ENCODE results near the gene SEC24B. TPM values are rescaled to one million over a fixed set of nuclear protein-coding genes. Genes with fewer than 3 reads are reported as not detected.

The SEC24B gene
- total RNA-seq, 1 experiment from 2014 or later: 35.0 TPM

DNA sequence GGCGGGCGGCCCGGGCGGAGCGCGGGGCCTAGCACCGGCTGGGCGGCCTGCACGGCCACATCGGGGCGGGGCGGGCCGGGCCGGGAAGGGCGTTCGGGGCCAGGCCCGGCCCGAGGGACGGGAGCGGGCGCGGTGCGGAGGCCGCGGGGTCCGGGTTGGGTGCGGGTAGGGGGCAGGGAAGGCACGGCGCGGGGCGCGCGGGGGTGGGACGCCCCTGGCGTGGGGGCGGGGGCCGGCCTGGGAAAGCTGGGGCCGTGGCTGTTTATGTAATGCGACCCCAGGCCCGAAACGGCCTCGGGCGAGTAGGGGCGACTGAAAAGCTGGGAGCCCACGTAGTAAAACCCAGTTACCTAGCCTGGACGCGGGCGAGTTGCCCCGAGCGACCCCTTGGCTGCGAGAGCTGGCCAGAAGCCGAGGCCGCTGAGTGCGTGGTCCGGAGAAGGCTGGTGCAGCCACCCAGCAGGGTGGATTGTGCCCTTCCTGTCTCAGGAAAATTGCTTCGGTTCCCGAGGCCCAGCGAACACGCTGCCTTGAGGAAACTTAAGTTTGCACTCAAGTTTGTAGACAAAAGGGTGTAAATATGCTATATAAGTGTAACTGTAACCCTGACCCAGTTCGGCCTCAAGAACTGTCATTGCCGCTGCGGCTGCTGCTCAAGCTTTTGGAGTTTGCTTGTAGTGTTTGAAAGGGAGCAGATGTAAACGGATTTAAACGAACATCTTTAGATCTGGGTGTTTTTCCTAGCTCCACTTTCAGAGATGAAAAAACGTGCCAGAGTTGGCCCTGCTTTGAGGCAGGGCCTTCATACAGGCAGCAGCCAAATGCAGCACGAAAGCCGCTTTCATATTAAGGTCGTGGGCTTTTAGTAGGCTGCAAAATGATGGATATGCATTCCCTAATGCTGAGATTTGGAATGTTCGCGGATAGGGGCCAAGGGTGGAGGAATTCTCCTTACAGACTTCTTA is 674 bp downstream of the SEC24B start:
- Mint-ChIP-seq H3K27ac (ENCODE audit: low read depth, unreplicated experiment) (peak overlapping the region; percentile 36), H3K4me1 (ENCODE audit: insufficient read depth, unreplicated experiment) (peaks cover 37% of the 10 kb centered on the region), H3K36me3 (ENCODE audit: insufficient read depth, unreplicated experiment) (peaks cover 17% of the 10 kb centered on the region), H3K27me3 (ENCODE audit: insufficient read depth, unreplicated experiment) (no peaks in the 10 kb centered on the region), H3K4me3 (ENCODE audit: unreplicated experiment) (peak overlapping the region; percentile 81), H3K9me3 (ENCODE audit: unreplicated experiment) (no peaks in the 10 kb centered on the region)
- DNase-seq (ENCODE audit: unreplicated experiment): peak; percentile 40
- TF ChIP-seq, protein P1, sequence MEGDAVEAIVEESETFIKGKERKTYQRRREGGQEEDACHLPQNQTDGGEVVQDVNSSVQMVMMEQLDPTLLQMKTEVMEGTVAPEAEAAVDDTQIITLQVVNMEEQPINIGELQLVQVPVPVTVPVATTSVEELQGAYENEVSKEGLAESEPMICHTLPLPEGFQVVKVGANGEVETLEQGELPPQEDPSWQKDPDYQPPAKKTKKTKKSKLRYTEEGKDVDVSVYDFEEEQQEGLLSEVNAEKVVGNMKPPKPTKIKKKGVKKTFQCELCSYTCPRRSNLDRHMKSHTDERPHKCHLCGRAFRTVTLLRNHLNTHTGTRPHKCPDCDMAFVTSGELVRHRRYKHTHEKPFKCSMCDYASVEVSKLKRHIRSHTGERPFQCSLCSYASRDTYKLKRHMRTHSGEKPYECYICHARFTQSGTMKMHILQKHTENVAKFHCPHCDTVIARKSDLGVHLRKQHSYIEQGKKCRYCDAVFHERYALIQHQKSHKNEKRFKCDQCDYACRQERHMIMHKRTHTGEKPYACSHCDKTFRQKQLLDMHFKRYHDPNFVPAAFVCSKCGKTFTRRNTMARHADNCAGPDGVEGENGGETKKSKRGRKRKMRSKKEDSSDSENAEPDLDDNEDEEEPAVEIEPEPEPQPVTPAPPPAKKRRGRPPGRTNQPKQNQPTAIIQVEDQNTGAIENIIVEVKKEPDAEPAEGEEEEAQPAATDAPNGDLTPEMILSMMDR (IDR thresholded peaks at IDR 0.05; ENCODE audit: unreplicated experiment): no peak
- ChIA-PET CTCF (interaction anchor here (0.6 to 3.2 kb wide), 20 partner anchors 8 to 1831 kb away, joined by 3 to 16 read pairs (median 4); partner anchors contain the start of gene GAR1), POLR2A (interaction anchor here (0.6 to 3.7 kb wide), 26 partner anchors 7 to 814 kb away, joined by 3 to 31 read pairs (median 5); partner anchors contain the start of genes CASP6, MCUB, PLA2G12A and RPL34)
- intact Hi-C loops (cut with micrococcal nuclease): loop anchor here (10.0 kb wide), 1 partner anchor 61 kb away; no protein-coding TSS in a partner anchor
- BruUV-seq (replicated peaks): no TSS peak

DNA sequence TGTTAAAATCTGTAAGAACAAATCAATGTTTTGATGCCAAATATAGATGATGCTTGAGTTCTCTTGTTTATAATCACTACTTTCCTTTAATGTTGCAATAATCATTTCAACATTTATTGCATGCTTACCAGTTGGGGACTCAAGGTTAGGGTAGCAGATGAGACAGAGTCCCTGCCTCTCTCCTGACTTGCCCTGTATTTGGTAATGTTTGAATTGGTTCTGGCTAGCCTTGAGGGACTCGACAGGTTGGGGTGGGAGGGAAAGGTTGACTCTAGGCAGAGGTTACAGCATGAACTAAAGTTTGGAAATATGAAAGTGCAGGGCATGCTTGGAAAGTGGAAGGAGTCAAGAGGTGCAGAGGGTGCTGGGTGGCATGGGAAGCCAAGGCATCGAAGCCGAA is 2.0 kb downstream of the SEC24B start:
- no TSS peak for BruUV-seq (replicated peaks)

DNA sequence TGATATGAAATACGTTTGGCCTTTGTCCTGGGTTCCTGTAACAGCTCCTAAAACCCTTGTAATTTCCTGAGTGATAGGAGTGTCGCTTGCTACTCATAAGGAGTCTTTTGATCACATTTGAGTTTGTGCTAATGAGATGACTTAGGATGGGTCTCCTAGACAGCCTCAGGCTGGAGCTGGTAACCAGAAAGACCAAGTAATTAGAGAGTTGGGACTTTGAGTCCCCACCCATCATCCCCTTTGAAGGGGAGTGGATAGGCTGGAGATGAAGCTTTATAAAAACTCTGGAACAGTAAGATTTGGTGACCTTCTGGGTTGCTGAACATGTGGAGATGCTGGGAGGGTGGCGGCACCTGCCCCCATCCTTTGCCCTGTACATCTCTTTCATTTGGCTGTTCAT is 2.9 kb downstream of the SEC24B start:
- ChIA-PET CTCF (interaction anchor here (0.5 to 0.7 kb wide), 3 partner anchors 46 to 1080 kb away, joined by 3 to 5 read pairs (median 4); no protein-coding TSS in a partner anchor), POLR2A (interaction anchor here (0.7 to 0.9 kb wide), 2 partner anchors 290 to 379 kb away, joined by 3 to 4 read pairs; partner anchors contain the start of gene GAR1)
- intact Hi-C loops (cut with micrococcal nuclease): loop anchor here (10.0 kb wide), 1 partner anchor 58 kb away; no protein-coding TSS in a partner anchor
- peaks cover 53% of the 10 kb centered on the region for H3K4me1 Mint-ChIP-seq (ENCODE audit: insufficient read depth, unreplicated experiment)
- BruUV-seq (replicated peaks): no TSS peak
- no peak for DNase-seq (ENCODE audit: unreplicated experiment)
- H3K36me3 Mint-ChIP-seq (ENCODE audit: insufficient read depth, unreplicated experiment): no peaks in the 10 kb centered on the region
- no peak overlapping the region for H3K4me3 Mint-ChIP-seq (ENCODE audit: unreplicated experiment)
- no peaks in the 10 kb centered on the region for H3K27me3 Mint-ChIP-seq (ENCODE audit: insufficient read depth, unreplicated experiment)
- TF ChIP-seq, protein P1 (IDR thresholded peaks at IDR 0.05; ENCODE audit: unreplicated experiment): no peak
- no peaks in the 10 kb centered on the region for H3K9me3 Mint-ChIP-seq (ENCODE audit: unreplicated experiment)
- H3K27ac Mint-ChIP-seq (ENCODE audit: low read depth, unreplicated experiment): peak overlapping the region; percentile 36

More for the DNA sequence above, 2.0 kb downstream of the SEC24B start:
- TF ChIP-seq, protein P1 (IDR thresholded peaks at IDR 0.05; ENCODE audit: unreplicated experiment): no peak
- Mint-ChIP-seq H3K4me1 (ENCODE audit: insufficient read depth, unreplicated experiment) (peaks cover 45% of the 10 kb centered on the region), H3K9me3 (ENCODE audit: unreplicated experiment) (no peaks in the 10 kb centered on the region), H3K36me3 (ENCODE audit: insufficient read depth, unreplicated experiment) (peaks cover 3% of the 10 kb centered on the region), H3K27ac (ENCODE audit: low read depth, unreplicated experiment) (peak overlapping the region; percentile 36), H3K27me3 (ENCODE audit: insufficient read depth, unreplicated experiment) (no peaks in the 10 kb centered on the region), H3K4me3 (ENCODE audit: unreplicated experiment) (peak overlapping the region; percentile 81)
- intact Hi-C loops (cut with micrococcal nuclease): loop anchor here (10.0 kb wide), 1 partner anchor 59 kb away; no protein-coding TSS in a partner anchor
- ChIA-PET POLR2A (interaction anchor here (0.6 to 3.7 kb wide), 4 partner anchors 8 to 36 kb away, joined by 3 to 25 read pairs (median 14); no protein-coding TSS in a partner anchor), CTCF (interaction anchor here (0.6 kb wide), 1 partner anchor 63 kb away, joined by 3 read pairs; no protein-coding TSS in a partner anchor)
- peak; percentile 19 for DNase-seq (ENCODE audit: unreplicated experiment)

DNA sequence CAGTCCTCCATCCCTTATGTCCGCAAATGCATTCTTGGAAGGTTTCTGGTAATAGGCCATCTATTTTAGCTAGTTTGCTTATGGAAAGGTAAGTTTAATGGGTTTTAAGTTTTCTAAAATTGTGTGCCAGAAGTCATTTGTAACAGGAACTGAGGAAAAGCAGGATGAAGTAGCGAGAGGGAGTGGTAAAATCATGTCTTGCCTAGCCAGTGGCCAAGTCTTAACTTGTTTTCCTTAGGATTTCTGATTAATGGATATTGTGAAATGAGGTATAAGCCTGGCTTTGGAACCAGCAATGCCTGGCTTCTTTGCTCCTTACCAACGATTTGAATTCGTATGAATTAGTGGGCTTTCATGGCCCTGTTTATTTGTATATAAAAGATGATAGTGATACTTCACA is 7.3 kb downstream of the SEC24B start:
- BruUV-seq (replicated peaks): no TSS peak
- peaks cover 2% of the 10 kb centered on the region for H3K9me3 Mint-ChIP-seq (ENCODE audit: unreplicated experiment)
- TF ChIP-seq, protein P1 (IDR thresholded peaks at IDR 0.05; ENCODE audit: unreplicated experiment): no peak
- CTCF ChIA-PET: interaction anchor here (0.6 to 2.1 kb wide), 5 partner anchors 9 to 386 kb away, joined by 3 to 8 read pairs (median 4); no protein-coding TSS in a partner anchor
- POLR2A ChIA-PET: interaction anchor here (0.6 to 2.3 kb wide), 13 partner anchors 9 to 790 kb away, joined by 3 to 22 read pairs (median 4); partner anchors contain the start of genes PLA2G12A and SEC24B
- H3K4me3 Mint-ChIP-seq (ENCODE audit: unreplicated experiment): peak overlapping the region; percentile 62
- H3K27me3 Mint-ChIP-seq (ENCODE audit: insufficient read depth, unreplicated experiment): no peaks in the 10 kb centered on the region
- intact Hi-C loops (cut with micrococcal nuclease): no loop called here
- H3K27ac Mint-ChIP-seq (ENCODE audit: low read depth, unreplicated experiment): peak overlapping the region; percentile 76
- peaks cover 19% of the 10 kb centered on the region for H3K36me3 Mint-ChIP-seq (ENCODE audit: insufficient read depth, unreplicated experiment)
- peaks cover 61% of the 10 kb centered on the region for H3K4me1 Mint-ChIP-seq (ENCODE audit: insufficient read depth, unreplicated experiment)
- DNase-seq (ENCODE audit: unreplicated experiment): peak; percentile 83

All from MCF 10A (cell line).